Astrocyte (in vitro differentiated cells and primary cell): ENCODE data around the gene LRRC8D.

Experiments used
- EZH2 ChIP-seq: IDR thresholded peaks from 2 replicates; pipeline ENCODE4 v1.6.1; 2012; ENCODE audit warnings: mild to moderate bottlenecking, low read length, inconsistent platforms; ENCODE audit not compliant: insufficient read depth
- TF ChIP-seq, protein P1 (sequence below): IDR thresholded peaks from 2 replicates; pipeline ENCODE4 v1.5.1; 2011; ENCODE audit warnings: low read depth, mild to moderate bottlenecking, inconsistent platforms, low read length, moderate library complexity; ENCODE audit not compliant: insufficient read depth

DNA sequence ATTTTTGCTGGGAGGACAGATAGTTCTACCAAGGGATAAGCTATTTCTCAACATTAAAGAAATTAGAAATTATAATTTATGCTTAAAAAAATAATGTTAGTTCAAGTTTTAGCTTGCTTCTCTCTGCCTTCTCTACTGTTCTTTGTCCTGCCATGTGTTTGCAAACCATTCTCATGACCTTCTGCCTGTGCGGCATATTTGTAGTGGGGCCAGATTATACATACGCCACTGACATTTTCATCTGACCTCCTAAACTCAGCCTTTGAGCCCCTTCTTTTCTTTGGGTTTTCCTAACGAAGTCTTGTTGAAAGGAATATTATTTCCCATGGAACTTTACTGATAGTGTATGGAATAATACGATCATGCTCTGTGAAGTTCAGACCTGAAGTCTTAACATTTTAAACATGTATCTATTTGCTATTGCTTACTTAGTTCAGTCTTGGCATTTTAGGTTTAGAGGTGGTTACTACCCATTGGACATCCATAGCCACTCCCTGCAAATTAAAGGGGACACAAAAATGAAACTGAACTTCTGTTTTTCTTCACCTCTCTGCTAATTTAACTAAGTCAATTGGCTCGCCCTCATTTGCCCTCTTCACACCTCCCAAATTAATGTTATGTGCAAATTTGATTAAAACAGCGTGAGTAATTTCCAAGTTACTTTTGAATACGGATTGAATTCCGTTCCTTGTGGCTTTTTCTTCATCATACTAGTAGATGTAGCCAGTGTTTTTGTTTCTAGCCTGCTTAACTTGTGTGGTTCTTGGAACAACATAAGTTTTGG is 15.6 kb downstream of the LRRC8D start:
- TF ChIP-seq, protein P1, sequence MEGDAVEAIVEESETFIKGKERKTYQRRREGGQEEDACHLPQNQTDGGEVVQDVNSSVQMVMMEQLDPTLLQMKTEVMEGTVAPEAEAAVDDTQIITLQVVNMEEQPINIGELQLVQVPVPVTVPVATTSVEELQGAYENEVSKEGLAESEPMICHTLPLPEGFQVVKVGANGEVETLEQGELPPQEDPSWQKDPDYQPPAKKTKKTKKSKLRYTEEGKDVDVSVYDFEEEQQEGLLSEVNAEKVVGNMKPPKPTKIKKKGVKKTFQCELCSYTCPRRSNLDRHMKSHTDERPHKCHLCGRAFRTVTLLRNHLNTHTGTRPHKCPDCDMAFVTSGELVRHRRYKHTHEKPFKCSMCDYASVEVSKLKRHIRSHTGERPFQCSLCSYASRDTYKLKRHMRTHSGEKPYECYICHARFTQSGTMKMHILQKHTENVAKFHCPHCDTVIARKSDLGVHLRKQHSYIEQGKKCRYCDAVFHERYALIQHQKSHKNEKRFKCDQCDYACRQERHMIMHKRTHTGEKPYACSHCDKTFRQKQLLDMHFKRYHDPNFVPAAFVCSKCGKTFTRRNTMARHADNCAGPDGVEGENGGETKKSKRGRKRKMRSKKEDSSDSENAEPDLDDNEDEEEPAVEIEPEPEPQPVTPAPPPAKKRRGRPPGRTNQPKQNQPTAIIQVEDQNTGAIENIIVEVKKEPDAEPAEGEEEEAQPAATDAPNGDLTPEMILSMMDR, result no peak
- TF ChIP-seq EZH2, result no peak
